Gastroesophageal sphincter (tissue), 3 donors: Measurements from ENCODE around the gene CACNG1.

Experiments used
- CTCF ChIP-seq, 4 experiments: fragments of 200-600 bp in 2 of 4; fragments of 450-650 bp in 2 of 4; sonication (generic) in 1 of 4; IDR thresholded peaks; one replicate each; pipeline ENCODE4 v1.5.1; 2017 to 2019; ENCODE audit warnings: antibody characterized with exemption in 4 of 4, mild to moderate bottlenecking in 2 of 4, moderate library complexity in 2 of 4
- EP300 ChIP-seq: sonication (generic); formaldehyde crosslinking; IDR thresholded peaks from one replicate; pipeline ENCODE4 v1.6.1; 2017; ENCODE audit warnings: antibody characterized with exemption, mild to moderate bottlenecking
- POLR2A ChIP-seq, 2 donors: fragments of 450-650 bp; IDR thresholded peaks; one replicate each; pipeline ENCODE4 v1.6.1; 2017; ENCODE audit warnings: antibody characterized with exemption in 2 of 2, mild to moderate bottlenecking in 2 of 2, moderate library complexity in 1 of 2
- POLR2AphosphoS5 ChIP-seq: sonication (generic); formaldehyde crosslinking; IDR thresholded peaks from one replicate; pipeline ENCODE4 v1.6.1; 2017; ENCODE audit warnings: antibody characterized with exemption

GRCh38 chr17:67063141-67063540, 18.8 kb downstream of the CACNG1 start:
- no peak for TF ChIP-seq CTCF (IDR thresholded peaks at IDR 0.05)
- no peak for TF ChIP-seq POLR2A (IDR thresholded peaks at IDR 0.05)
- TF ChIP-seq EP300: no peak
- no peak for TF ChIP-seq POLR2AphosphoS5
